HG03378 (cell line): Measurements from ENCODE around the gene GALNT2.

Source experiments
- ATAC-seq: cut with Tn5 transposase; IDR thresholded peaks from one replicate; pipeline ENCODE4 v1.9.1; 2021; ENCODE audit warnings: mild to moderate bottlenecking, moderate library complexity; ENCODE audit not compliant: unreplicated experiment

The GALNT2 gene

DNA sequence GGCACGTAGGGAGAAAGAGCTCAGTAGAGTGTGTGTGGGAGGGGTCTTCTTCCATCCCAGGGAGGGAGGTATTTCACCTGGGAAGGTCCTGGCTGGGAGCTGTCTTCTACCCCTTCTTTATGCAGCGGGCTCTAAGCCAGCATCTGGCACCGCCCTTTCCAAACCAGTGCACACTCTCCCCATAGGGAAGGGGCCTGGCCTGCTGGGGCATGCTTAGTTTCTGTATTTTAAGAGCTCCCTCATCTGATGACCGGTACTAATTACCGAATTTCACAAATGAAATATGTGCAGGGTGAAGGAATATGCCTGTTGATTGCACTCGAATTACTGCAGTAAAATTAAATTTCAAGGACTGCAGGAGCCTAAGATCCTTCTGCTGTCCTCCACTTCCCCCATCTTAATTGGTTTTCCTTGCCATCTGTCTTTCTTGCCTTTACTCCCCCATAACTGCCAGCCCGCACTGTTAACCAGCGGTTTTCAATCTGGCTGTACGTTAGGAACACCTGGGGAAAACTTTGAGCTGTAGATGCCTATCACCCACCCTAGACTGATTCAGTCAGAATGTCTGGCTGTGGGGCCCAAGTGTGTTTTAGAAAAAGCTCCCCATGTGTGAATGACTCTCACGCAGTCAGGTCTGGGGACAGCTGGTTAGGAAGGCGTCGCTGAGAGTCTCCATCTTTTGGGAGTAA is 20.1 kb downstream of the GALNT2 start:
- no peak for ATAC-seq

DNA sequence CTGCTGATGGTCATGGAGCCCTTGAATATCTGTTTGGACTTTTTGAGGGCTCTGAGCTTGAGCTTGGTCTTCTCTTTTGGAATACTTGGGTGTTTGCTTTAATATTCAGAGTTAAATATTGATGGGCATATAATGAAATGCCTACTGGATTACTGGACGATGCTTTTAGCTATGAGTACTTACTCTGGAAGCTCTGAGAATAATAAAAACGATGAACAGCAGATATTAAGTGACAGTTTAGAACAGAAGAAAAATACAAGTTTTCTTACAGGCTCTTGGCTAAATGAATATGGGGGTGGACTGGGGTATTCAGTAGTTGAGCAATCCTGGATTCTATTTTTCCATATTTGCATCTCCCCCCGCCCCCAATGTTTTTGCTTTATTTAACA is 20.7 kb downstream of the GALNT2 start:
- no peak for ATAC-seq

DNA sequence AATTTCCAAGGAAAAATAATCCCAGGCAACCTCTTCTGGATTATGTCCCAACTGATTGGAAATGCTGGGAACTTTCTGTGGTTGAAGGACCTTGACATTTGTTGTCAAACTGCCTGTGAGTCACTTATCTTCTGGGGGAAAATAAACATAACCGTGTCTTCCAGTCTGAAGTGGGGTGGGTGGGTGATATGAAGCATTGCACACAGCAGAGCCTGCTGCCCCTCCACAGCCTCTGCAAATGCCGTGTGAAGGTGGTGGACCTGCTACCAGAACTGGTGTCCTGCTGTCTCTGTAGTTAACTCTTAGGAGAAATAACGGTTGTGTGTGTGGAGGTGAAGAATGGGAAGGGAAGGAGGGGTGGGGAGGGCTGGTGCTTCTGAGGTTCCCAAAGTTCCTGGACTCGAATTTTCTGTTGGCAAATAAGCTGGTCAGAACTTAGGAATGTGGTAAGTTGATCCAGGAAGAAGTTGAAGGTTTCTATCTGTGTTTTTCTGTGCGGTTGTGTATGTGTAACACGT is 23.2 kb downstream of the GALNT2 start:
- ATAC-seq, result no peak

DNA sequence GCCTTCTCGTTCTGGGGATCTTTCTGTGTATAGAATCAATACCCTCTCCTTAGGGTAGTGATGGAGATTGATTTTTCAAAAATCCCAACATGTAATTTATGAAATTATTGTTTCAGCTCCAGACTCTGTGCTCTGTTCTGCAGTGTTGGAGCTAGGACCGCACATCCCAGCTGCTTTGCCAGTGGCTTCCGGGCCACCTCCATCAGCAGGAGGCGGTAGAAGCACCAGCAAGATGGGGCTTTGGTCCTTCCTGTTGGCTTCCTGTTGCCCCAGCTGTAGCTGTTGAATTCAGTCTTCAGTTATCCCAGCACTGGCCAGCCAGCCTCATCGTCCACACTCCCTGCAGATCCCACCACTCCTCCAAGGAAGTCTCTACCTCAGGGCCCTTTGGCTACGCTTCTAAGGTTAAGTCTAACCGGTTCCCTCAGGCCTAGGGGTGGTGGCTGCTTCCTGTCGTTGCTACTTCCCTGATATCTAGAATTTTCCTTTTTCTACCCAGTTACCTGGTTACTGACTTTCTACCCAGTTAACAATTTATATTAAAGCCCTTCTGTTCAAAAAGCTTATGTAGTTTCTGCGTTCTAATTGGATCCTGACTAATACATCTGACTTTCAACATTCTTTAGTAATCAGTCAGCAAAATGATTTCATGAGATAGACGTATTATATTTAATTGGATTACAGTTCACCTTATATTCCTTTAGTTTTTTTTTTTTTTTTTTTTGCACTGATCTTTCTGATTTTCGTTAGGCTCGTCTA is 24.6 kb downstream of the GALNT2 start:
- no peak for ATAC-seq

DNA sequence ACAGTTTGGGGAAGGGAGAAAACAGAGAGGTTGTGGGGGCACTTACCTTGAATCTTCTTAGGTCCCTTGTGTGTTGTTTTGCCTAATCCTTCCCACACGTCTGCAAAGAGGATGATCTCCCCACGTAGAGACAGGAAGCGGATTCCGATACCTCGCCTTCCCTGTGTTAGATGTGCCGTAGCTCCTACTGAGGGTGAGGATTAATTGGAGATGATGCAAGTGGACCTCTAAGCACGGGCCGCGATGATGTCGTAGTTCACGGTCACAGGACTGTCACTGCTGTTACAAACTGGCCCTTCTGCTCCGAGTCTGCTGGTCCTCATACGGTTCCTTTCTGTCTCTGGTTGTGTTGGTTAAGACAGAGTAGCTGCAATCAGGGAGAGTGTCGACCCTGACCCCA is 27.7 kb downstream of the GALNT2 start:
- ATAC-seq, result no peak

DNA sequence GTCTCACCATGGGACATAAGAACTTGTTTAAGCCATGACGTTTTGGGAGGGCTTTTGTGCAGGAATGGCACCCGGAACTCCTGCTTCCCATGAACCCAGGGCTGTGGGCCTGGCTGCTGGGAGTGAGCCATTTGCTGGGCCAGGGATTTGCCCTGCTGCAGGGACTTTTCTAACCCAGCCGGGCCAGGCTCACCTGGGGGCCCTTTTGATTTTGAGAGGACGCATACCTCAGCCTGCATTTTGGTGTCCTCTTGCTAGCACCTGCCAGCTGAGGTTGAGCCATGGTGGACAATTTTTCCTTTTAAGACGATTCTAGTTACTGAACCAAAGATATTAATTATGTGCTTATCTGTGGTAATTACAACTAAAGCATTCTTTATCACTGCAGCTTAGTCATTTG is 28.9 kb downstream of the GALNT2 start:
- no peak for ATAC-seq

DNA sequence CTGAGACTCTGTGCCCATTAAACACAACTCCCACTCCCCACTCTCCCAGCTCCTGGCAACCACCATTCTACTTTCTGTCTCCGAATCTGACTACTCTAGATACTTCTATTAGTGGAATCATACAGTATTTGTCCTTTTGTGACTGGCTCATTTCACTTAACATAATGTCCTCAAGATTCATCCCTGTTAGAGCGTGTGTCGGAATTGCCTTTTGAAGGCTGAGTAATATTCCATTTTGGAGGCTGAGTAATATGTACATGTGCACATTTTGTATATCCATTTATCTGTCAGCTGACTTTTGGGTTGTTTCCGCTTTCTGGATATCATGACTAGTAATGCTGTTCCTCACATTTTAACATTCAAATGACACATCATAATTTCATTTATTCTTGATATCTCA is 30.3 kb downstream of the GALNT2 start:
- ATAC-seq, result no peak

DNA sequence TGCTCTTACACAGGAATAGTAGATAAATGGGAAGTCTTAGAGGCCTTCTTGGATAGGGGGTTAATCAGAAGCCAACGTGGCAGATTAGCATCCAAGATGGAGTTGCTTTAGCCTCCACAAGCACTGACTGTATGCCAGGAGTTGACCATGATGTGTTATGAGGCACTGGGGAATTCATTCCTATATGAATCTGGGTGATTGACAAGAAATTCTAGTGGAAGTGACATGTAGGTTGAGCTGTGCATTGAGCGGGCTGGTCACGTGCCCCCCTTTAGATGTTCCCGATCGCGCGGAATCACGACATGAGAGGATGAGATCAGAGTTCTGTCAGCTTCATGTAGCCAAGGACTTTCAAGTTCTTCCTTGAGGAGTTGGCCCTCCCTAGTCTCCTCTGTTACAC is 31.7 kb downstream of the GALNT2 start:
- ATAC-seq, result no peak

DNA sequence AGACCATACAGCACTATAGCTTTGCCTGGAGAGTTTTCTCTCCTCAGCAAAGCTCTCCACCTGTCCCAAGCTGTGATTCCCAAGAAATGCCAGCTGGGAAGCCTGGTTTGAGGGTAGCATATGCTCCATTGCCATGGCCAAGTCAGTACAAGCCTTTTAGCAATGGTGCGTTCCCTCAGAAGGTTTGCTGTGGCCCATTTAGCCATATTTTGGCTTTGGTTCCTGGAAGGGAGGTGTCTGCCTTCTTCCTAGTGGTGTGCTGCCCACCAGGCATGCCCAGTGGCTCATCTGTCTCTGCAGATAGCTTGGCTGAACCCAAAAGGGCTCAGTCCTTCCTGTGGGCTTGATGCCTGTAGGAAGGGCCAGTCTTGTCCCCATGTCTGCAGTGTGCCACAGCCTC is 32.4 kb downstream of the GALNT2 start:
- no peak for ATAC-seq

DNA sequence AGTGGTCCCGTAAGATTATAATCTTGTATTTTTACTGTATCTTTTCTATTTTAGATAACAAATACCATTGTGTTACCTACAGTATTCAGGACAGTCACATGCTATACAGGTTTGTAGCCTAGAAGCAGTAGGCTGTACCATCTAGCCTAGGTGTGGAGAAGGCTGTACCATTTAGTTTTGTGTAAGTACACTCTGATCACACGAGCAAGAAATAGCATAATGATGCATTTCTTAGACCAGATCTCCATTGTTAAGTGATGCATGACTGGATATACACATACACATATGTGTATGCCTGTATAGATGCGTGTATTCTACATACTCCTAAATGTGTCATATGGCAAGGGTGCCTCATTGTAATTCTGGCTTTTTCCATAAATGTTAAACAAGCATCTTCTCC is 33.9 kb downstream of the GALNT2 start:
- no peak for ATAC-seq

DNA sequence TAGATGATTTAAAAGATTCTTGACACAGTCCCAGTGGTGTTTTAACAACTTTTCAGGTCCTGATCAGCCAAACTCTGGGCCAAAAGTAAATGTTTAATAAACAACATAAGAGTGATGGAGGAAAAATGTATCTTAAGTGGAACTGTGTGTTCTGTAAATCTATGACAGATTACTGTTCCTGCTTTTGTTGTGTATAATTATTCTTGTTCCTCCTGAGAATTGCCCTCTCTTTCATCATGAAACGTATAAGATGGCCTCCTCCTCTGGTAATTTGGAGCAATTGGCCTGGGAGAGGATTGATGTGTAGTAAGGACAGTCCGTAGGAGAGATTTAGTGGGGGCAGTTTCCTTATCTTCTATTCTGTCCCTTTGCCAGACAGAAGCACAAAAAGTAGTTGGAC is 34.5 kb downstream of the GALNT2 start:
- ATAC-seq, result no peak

DNA sequence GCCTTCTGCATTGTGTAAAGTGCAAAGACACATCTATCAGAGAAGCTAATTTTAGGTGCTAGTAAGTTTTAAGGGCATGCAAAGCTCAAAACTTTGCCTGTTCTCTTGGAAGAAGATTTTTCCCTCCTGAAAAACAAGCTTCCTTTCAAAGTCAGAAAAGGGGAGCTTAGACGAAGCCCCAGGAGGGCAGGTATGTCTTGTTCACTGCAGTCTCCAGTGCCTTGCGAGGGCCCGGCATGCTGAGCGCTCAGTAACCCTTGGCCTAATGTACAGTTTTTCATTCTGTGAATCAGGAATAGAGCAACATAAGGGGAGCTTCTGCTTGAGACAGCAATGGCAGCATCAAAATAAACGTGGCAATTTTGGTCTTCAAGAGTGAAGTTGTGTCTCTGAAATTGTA is 35.0 kb downstream of the GALNT2 start:
- ATAC-seq, result no peak

DNA sequence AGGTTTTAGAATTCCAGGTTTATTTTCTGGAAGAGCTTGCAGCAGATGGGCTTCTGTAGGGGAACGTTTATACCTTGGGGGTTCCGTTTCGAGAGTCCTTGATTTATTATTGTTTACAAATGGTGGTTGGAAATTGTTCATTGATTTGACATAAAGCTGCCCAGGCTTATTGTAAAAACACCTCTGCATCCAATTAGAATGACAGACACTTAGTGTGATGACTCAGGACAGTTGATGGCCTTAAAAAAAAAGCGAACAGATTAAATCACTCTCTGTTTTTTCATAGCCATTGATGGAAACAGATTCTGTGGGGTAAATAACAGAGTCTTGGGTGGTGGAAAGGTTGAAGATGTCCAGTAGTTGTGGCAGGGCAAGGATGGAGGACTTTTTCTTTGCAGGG is 35.4 kb downstream of the GALNT2 start:
- ATAC-seq, result no peak

DNA sequence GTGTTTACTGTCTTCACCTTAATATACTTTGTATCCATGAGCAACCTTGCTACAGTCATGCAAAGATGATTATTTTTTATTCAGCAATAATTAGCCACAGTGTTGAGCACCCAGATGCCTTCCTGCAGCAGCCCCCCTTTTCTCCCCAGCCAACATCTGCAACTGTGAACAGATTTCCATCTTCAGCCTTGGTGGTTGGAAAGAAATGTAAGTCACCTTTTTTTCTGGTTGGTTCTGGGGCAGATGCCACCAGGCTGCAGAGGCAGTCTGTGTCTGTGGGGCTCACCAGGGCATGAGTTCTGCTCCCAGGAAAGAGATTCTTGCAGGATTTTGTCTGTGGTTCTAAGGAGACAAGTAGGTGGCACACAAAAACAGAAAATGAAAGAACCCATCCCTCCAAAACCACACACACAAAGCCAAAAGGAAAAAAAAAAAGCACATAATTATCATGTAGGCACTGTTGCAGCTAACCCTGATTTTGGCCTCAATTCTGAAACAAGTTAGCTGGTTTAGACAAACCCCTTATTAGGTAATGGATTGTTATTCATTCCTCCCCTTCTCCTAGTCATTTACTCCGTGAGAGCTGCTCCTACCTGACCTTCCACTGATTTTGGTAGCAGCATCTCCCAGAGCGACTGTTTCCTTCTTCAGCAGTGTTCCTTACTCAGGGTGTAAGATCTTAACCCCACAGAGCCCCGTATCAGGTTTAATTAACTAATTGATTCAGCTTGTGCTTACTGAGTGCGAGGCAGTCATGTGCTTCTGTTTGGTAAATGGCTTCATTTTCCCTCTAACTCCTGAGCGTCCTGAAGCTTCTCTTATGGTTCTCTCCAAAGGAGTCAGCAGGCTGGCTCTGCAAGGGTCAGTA is 36.5 kb downstream of the GALNT2 start:
- ATAC-seq, result no peak

DNA sequence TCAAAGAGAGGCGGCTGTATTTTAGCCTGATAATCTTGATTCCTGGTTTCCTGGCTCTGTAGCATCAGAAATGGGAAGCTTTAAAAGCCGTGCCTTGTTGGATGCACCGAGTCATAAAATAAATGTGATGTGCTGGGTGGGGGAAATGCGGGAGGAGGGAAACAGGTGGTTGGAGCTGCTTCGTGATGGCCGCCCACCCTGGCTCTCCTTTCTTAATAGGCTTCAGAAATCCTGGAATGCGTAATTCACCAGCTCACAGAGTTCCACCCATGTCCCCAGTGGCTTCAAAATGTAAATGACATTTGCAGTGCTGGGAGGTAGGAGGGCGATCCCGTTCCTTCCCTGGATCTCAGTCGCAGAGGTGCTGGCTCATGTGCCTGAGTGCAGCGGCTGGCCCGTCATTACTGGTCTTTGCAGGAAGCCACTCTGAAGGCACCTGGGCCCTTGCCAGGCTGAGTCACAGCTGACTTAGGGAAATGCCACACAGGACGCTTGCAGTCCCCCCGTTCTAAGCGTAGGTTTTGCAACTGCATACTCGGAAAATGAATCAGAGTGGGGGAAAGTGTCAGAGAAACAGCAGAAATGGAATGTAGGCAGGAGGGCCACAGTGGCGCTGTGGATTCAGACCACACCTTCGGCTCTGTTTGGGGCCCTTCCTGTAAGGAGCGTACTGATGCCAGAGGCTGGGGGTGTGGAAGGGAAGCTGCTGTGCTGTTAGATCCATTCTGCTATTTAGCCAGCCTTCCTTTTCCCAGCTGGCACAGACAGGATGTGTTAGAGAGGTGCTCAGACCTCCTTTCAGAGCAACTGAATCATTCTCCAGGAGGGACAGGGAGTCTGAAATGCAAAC is 37.6 kb downstream of the GALNT2 start:
- ATAC-seq, result peak; percentile 56

DNA sequence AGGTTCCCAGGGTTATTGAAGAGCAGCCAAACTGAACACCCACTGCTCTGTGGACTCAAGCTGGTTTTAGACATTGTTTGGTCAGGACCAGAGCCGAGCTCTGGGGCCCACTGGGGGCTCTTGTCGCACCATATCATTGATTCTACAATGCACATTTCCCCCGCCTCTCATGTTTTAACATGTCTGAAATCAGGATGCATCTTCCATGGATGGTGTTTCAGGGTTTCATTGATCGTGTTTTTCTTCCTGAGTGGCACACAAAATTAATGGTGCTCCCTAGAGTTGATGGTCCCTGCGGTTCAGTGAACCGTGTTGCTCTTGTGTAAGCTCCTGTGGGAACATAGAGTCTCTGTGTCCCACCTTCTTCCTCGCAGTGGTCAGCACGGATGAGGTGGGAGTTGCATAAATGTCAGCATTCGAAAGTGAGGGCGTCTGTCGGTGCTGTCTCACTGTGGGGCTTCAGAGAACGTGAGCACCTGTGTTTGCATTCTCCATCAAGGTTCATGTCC is 38.3 kb downstream of the GALNT2 start:
- ATAC-seq, result no peak

DNA sequence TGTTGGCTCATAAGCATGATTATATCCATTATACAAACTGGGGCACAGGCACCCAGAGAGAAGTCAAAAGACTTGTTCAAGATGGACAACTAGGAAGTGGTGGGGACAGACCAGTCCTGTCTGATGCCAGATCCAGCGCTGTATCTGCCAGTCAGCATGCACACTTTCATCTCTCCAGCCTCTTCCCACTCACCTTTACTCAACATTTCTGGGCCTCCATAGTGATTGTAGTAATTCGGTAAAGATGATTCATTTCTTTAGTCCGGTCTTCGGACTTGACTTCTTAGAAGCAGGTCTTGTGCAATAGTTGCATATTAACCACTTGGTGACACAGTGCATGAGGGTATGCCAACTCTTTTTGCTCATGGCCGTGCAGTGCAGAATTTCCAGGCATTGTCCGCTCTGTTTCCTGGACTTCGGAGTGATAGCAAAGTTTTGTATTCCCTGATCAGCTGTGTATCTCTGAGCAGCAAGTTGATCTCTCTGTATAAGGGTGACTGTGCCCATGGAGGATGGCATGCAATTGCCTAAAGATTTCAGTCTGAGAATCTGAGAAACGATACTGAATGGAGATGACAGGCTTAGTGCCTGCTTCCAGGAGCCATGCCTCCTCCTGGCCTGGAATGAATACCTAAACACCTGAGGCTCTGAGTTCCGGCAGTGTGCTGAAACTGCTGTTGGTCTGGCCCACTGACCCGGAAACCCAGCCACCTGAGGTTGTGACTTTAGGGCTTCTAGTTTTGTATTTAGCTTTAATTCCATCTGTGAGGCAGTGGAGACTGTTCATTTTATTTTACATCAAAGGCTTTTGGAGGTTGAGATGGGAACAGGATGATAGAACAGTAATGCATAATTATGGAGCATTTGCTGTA is 39.0 kb downstream of the GALNT2 start:
- peak; percentile 35 for ATAC-seq

DNA sequence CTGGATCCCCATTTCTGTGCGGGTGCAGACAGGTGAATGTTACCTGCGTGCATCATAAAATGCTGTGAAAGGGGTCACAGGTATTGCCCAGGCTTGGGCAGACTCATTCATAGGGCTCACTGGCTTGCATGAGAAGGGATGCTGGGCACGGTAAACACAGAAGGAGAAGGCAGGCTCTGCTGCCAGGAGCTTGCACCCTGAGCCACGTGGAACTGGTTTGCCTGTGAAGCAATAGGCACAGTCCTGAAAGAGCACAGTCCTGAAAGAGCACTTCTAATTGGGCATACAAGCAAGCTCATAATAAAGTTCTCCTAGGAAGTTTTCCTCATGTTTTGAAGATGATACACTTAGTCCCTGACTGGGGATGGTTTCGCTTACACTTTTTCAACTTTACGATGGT is 40.9 kb downstream of the GALNT2 start:
- no peak for ATAC-seq

DNA sequence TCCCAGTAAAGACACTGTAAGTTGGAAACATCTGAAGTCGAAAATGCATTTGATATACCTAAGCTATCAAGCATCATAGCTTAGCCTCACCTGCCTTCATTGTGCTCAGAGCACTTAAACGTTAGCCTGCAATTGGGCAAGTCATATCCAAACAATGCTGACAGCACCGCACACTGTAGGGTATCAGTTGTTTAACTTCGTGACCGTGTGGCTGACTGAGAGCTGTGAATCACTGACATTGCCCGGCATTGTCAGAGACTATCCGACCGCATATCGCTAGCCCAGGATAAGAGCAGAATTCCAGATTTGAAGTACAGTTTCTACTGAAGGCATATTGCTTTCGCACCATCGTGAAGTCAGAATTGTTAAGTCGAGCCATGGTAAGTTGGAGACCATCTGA is 41.5 kb downstream of the GALNT2 start:
- ATAC-seq, result no peak
